SK-N-SH treated with all-trans-retinoic acid at 6 μM for 48 hours (cell line): ENCODE results near the gene SAPCD1.

ENCODE experiments used
- ARNTL ChIP-seq: fragments of 450-650 bp; formaldehyde crosslinking; IDR thresholded peaks from 2 replicates; pipeline ENCODE4 v1.5.0; 2020; ENCODE audit warnings: low read depth, mild to moderate bottlenecking, moderate library complexity, borderline replicate concordance
- ESRRG ChIP-seq: fragments of 250-450 bp; sonication (Bioruptor Pico); IDR thresholded peaks from 2 replicates; pipeline ENCODE4 v1.6.1; 2021; ENCODE audit warnings: mild to moderate bottlenecking
- GLIS3 ChIP-seq: fragments of 250-450 bp; sonication (Bioruptor Pico); IDR thresholded peaks from 2 replicates; pipeline ENCODE4 v1.5.0; 2020; ENCODE audit warnings: mild to moderate bottlenecking, moderate library complexity
- ISL1 ChIP-seq: fragments of 250-450 bp; sonication (Bioruptor Pico); IDR thresholded peaks from 2 replicates; pipeline ENCODE4 v2.1.2; 2022; ENCODE audit warnings: mild to moderate bottlenecking, moderate library complexity
- PPARA ChIP-seq: fragments of 250-450 bp; sonication (Bioruptor Pico); IDR thresholded peaks from 2 replicates; pipeline ENCODE4 v1.5.0; 2020; ENCODE audit warnings: mild to moderate bottlenecking, borderline replicate concordance
- SNAI2 ChIP-seq: fragments of 250-450 bp; sonication (Bioruptor Pico); IDR thresholded peaks from 2 replicates; pipeline ENCODE4 v1.5.0; 2020; ENCODE audit warnings: mild to moderate bottlenecking, moderate library complexity
- TCF4 ChIP-seq: fragments of 250-450 bp; sonication (Bioruptor Pico); IDR thresholded peaks from 2 replicates; pipeline ENCODE4 v1.8.0; 2021; ENCODE audit warnings: mild to moderate bottlenecking, moderate library complexity, borderline replicate concordance
- ZC3H10 ChIP-seq: fragments of 250-450 bp; sonication (Bioruptor Pico); IDR thresholded peaks from 2 replicates; pipeline ENCODE4 v1.5.1; 2021; ENCODE audit warnings: mild to moderate bottlenecking, moderate library complexity
- ZFP3 ChIP-seq: fragments of 250-450 bp; sonication (Bioruptor Pico); IDR thresholded peaks from 2 replicates; pipeline ENCODE4 v1.5.0; 2020; ENCODE audit warnings: mild to moderate bottlenecking, moderate library complexity
- ZFP30 ChIP-seq: fragments of 450-650 bp; formaldehyde crosslinking; IDR thresholded peaks from 2 replicates; pipeline ENCODE4 v1.5.0; 2022; ENCODE audit warnings: mild to moderate bottlenecking, moderate library complexity
- TF ChIP-seq, protein P1 (sequence below): fragments of 250-450 bp; sonication (Bioruptor Pico); IDR thresholded peaks from 2 replicates; pipeline ENCODE4 v1.5.1; 2020; ENCODE audit warnings: low read depth, mild to moderate bottlenecking, moderate library complexity
- TF ChIP-seq, protein P2 (sequence below): fragments of 250-450 bp; sonication (Bioruptor Pico); IDR thresholded peaks from 2 replicates; pipeline ENCODE4 v1.8.0; 2020; ENCODE audit warnings: mild to moderate bottlenecking, moderate library complexity, borderline replicate concordance
- TF ChIP-seq, protein P3 (sequence below): fragments of 250-450 bp; sonication (Bioruptor Pico); IDR thresholded peaks from 2 replicates; pipeline ENCODE4 v1.5.0; 2020; ENCODE audit warnings: mild to moderate bottlenecking, moderate library complexity
- TF ChIP-seq, protein P4 (sequence below): fragments of 250-450 bp; sonication (Bioruptor Pico); IDR thresholded peaks from 2 replicates; pipeline ENCODE4 v1.5.1; 2021; ENCODE audit warnings: mild to moderate bottlenecking, moderate library complexity

DNA sequence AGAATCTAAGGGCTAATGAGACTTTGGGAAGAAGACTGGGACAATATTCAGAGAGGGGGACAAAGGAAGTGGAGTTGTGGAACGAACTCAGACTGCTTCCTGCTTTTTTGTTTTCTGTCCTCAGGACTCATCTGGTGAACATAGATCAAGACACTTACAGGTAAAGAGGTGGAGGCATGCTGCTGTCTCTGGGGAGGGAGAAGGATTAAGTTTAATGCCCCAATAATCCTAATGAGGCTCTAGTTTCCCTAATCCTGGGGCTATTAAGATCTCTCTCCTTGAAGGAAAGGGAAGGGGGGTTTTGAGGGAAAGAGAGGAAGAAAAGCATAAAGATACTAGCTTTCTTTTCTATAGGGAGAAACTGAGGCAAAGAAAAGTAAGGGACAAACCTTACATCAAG lies 18.0 kb upstream of the SAPCD1 start:
- TF ChIP-seq ISL1 (CRISPR knock-in tag) (no peak), ARNTL (CRISPR knock-in tag) (no peak), TCF4 (CRISPR knock-in tag) (no peak), ESRRG (CRISPR knock-in tag) (no peak), PPARA (CRISPR knock-in tag) (no peak), ZC3H10 (CRISPR knock-in tag) (no peak), ZFP3 (no peak), GLIS3 (CRISPR knock-in tag) (no peak), ZFP30 (CRISPR knock-in tag) (no peak), SNAI2 (CRISPR knock-in tag) (no peak)
- TF ChIP-seq, protein P1, sequence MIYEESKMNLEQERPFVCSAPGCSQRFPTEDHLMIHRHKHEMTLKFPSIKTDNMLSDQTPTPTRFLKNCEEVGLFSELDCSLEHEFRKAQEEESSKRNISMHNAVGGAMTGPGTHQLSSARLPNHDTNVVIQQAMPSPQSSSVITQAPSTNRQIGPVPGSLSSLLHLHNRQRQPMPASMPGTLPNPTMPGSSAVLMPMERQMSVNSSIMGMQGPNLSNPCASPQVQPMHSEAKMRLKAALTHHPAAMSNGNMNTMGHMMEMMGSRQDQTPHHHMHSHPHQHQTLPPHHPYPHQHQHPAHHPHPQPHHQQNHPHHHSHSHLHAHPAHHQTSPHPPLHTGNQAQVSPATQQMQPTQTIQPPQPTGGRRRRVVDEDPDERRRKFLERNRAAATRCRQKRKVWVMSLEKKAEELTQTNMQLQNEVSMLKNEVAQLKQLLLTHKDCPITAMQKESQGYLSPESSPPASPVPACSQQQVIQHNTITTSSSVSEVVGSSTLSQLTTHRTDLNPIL: no peak
- TF ChIP-seq, protein P2, sequence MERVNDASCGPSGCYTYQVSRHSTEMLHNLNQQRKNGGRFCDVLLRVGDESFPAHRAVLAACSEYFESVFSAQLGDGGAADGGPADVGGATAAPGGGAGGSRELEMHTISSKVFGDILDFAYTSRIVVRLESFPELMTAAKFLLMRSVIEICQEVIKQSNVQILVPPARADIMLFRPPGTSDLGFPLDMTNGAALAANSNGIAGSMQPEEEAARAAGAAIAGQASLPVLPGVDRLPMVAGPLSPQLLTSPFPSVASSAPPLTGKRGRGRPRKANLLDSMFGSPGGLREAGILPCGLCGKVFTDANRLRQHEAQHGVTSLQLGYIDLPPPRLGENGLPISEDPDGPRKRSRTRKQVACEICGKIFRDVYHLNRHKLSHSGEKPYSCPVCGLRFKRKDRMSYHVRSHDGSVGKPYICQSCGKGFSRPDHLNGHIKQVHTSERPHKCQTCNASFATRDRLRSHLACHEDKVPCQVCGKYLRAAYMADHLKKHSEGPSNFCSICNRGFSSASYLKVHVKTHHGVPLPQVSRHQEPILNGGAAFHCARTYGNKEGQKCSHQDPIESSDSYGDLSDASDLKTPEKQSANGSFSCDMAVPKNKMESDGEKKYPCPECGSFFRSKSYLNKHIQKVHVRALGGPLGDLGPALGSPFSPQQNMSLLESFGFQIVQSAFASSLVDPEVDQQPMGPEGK (CRISPR knock-in tag): no peak
- TF ChIP-seq, protein P3, sequence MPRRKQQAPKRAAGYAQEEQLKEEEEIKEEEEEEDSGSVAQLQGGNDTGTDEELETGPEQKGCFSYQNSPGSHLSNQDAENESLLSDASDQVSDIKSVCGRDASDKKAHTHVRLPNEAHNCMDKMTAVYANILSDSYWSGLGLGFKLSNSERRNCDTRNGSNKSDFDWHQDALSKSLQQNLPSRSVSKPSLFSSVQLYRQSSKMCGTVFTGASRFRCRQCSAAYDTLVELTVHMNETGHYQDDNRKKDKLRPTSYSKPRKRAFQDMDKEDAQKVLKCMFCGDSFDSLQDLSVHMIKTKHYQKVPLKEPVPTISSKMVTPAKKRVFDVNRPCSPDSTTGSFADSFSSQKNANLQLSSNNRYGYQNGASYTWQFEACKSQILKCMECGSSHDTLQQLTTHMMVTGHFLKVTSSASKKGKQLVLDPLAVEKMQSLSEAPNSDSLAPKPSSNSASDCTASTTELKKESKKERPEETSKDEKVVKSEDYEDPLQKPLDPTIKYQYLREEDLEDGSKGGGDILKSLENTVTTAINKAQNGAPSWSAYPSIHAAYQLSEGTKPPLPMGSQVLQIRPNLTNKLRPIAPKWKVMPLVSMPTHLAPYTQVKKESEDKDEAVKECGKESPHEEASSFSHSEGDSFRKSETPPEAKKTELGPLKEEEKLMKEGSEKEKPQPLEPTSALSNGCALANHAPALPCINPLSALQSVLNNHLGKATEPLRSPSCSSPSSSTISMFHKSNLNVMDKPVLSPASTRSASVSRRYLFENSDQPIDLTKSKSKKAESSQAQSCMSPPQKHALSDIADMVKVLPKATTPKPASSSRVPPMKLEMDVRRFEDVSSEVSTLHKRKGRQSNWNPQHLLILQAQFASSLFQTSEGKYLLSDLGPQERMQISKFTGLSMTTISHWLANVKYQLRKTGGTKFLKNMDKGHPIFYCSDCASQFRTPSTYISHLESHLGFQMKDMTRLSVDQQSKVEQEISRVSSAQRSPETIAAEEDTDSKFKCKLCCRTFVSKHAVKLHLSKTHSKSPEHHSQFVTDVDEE (CRISPR knock-in tag): no peak
- TF ChIP-seq, protein P4, sequence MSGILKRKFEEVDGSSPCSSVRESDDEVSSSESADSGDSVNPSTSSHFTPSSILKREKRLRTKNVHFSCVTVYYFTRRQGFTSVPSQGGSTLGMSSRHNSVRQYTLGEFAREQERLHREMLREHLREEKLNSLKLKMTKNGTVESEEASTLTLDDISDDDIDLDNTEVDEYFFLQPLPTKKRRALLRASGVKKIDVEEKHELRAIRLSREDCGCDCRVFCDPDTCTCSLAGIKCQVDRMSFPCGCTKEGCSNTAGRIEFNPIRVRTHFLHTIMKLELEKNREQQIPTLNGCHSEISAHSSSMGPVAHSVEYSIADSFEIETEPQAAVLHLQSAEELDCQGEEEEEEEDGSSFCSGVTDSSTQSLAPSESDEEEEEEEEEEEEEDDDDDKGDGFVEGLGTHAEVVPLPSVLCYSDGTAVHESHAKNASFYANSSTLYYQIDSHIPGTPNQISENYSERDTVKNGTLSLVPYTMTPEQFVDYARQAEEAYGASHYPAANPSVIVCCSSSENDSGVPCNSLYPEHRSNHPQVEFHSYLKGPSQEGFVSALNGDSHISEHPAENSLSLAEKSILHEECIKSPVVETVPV (CRISPR knock-in tag): no peak
